ENCODE results near the gene MEF2C.

MEF2C gene

GRCh38 chr5:88674356-88675167 is 208.4 kb downstream of the MEF2C start:
- DNase-seq (ENCODE audit: low spot score): peak; percentile 84

DNA sequence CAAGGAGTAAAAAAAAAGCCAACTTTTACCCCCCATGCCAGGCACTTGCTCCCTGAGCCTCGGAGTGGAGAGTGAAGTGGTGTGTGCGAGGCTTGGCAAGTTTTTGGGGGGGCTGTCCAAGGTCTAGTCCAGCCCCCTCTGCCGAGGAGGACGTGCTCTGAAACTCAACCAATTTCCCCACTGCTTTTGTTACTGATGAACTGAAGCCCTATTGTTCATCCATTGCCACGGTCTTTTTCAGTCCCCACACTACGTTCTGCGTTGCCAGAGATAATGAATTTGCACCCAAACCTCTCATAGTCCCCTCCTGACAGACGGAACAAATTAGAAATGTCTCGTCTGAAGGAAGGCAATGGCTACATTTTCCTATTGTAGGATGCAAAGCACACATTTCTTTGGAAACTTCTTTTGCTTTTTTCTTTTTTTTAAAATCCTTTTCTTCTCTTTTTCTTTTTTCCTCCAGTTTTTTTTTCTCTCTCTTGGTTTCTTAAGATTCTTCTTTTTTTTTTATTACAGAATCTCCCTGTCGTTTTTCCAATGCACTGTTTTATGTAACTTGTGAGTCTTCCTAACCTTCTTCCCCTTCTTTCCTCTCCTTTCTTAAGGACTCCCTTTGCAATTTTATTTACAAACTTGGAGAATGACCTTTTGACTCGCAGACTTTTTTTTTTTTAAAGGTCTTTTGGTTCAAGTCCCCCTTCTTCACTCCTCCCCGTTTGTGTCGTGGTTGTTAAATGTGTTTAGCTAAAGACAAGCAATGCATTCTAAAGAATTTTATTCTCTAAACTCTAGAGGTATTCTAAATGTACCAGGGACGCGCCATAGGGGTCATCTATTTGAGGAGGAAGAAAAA is 209.5 kb downstream of the MEF2C start:
- DNase-seq (ENCODE audit: low spot score): peak; percentile 78

GRCh38 chr5:88672644-88673252 is 210.2 kb downstream of the MEF2C start:
- peak; percentile 33 for DNase-seq (ENCODE audit: low spot score)

DNA sequence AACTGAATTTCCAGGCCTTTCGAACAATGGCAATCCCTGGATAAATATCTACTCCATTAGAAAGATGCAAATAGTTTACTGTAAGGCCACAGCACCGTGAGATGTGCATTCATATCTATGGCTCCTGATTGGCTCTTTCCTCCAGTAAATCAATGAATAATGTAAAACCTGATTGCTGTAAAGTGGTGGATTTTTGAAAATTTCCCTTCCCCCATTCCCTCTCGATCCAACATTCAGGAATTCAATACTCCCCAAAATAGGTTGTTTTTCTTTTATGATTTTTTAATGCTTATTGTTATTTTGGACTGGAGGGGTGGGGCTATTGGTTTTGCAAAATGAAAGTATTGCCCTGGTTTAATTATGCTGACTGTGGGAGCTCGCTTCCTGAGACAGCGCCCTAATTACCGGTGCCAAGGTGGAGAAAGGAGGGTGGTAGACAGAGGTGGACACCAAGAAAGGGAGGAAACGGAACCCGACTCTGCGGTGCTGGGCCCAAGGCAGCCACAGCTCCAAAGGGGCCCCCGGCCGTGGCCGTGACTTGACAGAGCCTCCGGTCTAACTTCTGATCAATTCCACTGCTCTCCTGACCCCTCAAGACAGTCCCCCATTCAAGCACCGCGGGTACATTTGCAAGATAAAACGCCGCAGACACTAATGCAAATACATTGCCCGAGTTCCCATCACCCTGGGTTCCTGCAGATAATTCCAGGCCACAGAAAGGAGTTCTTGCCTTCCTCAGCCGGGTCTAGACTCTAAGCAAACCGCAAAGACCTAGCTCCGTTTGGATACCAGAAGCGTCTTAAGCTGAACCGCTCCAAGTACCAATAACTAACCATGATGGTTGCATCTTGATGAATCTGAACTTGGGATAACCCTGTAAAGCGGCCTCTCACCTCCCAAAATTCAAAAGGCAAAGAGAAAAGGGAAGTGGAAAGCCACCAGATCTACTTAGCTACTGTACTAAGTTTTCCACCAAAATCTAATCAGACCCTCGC is 211.2 kb downstream of the MEF2C start:
- peak; percentile 56 for DNase-seq (ENCODE audit: low spot score)

GRCh38 chr5:88671106-88671504 is 211.9 kb downstream of the MEF2C start:
- no peak for DNase-seq (ENCODE audit: low spot score)

GRCh38 chr5:88670461-88670860 is 212.5 kb downstream of the MEF2C start:
- DNase-seq (ENCODE audit: low spot score): no peak

- DNase-seq (ENCODE audit: low spot score): peak; percentile 70
Measured at GRCh38 chr5:88669371-88670050, 213.5 kb downstream of the MEF2C start.

DNA sequence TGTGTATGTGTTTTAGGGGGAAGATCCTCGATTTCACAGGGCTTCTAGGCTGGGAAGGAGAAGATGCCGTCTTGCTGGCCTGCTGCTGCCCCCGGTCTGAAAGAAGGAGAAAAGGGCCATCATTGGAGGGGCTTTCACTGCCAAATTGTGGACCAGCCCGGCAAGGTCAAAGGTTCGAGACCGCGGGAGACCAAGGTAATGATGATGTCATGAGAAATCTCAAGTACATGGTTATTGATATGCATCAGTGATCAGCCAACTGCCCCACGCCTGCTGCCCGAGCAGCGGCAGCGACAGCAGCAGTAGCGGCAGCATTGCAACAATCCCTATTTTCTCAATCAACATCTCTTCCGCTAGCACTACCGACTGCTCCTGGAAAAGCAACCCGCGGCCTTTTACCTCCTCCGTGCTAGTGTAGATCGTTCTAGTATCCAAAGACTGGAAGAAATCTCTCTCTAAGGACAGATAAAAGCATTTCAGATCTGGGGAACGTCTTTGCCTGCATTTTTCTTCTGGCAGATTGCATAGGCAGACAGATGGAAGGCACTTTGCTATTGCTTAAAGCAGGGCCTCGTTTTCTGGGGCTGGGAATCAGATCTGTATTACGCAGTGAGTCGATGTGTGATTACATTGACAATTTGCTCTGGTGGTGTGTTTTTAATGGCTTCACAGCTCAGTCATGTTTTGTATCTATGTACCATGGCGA is 215.3 kb downstream of the MEF2C start:
- DNase-seq (ENCODE audit: low spot score): peak; percentile 64

Data from cerebellar cortex (tissue), 1 donor.